Retinal pigment epithelial cell (primary cell): ENCODE data around the gene KCTD13.
"Not testable (repeated sequence)": the region's sequence is repeated elsewhere in the genome, so short reads cannot be mapped to it uniquely, and the experiment has no call there.

Experiments used
- DNase-seq: peaks from one replicate; pipeline ENCODE4 v3.0.0-alpha.2; 2010; ENCODE audit warnings: low read depth
- H3K4me3 ChIP-seq: 2 replicates; pipeline ENCODE4 v1.5.1; 2011; ENCODE audit warnings: mild to moderate bottlenecking, low read length, control low read depth, moderate library complexity
- TF ChIP-seq, protein P1 (sequence below): conservative IDR thresholded peaks from 2 replicates; pipeline ENCODE4 v1.5.1; 2011; ENCODE audit warnings: low read depth, low read length, control low read depth, inconsistent platforms

KCTD13 gene

DNA sequence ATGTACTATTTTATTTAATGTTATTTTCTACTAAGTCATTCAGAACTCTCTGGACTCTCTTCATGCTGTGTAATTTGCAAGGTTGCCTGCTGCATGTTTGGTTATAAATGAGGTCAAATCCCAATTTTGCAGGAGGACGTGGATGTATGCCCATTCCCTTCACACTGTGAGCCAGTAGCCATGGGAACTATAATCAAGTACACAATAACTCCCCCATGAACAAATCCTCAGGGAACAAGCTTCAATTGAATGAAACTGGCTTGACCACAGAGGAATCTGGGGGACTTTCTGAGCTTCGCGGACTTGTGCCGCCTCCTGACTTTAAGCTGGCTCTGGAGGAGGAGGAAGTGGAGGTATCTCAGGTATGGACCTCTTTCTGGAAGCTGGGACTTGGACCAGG is 14.6 kb upstream of the KCTD13 start:
- H3K4me3 ChIP-seq = no peak overlapping the region
- TF ChIP-seq, protein P1, sequence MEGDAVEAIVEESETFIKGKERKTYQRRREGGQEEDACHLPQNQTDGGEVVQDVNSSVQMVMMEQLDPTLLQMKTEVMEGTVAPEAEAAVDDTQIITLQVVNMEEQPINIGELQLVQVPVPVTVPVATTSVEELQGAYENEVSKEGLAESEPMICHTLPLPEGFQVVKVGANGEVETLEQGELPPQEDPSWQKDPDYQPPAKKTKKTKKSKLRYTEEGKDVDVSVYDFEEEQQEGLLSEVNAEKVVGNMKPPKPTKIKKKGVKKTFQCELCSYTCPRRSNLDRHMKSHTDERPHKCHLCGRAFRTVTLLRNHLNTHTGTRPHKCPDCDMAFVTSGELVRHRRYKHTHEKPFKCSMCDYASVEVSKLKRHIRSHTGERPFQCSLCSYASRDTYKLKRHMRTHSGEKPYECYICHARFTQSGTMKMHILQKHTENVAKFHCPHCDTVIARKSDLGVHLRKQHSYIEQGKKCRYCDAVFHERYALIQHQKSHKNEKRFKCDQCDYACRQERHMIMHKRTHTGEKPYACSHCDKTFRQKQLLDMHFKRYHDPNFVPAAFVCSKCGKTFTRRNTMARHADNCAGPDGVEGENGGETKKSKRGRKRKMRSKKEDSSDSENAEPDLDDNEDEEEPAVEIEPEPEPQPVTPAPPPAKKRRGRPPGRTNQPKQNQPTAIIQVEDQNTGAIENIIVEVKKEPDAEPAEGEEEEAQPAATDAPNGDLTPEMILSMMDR = no peak
- no peak for DNase-seq

DNA sequence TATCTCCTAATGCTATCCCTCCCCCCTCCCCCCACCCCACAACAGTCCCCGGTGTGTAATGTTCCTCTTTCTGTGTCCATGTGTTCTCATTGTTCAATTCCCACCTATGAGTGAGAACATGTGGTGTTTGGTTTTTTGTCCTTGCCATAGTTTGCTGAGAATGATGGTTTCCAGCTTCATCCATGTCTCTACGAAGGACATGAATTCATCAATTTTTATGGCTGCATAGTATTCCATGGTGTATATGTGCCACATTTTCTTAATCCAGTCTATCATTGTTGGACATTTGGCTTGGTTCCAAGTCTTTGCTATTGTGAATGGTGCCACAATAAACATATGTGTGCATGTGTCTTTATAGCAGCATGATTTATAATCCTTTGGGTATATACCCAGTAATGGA is 5.7 kb upstream of the KCTD13 start:
- DNase-seq, H3K4me3 ChIP-seq: not testable (repeated sequence)

DNA sequence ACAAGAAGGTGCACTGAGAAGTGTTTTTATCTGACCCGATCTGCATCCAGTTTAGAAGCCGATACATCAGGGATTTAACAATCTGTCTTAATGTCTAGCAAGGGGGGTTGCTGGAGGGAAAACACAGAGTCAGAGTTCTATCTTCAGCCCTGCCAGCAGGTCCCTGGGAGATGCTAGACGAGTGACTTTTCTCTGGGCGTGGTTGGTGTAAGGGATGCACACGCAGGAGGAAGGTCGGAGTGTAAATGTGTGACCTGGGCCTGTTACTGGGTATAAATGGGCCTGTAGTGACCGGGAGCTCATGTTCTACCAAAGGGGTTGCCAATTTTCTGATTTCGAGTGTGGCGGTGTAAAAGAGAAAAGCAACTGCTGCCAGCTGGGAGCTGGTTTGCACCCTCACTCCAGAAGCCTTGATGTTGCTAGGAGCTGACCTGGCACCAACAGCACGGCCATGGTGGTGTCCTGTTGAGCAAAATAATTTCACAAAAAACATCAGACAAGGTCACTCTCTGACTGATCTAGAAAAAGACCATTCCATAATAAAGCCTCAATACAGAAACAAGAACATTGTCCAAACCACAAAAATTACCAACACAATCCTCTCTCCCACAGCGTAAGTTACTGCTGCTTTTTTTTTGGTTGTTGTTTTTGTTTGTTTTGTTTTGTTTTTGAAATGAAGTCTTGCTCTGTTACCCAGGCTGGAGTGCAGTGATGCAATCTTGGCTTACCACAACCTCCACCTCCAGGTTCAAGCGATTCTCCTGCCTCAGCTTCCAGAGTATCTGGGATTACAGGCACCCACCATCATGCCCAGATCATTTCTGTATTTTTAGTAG is 1.3 kb upstream of the KCTD13 start:
- no peak for DNase-seq
- peak overlapping the region; percentile 83 for H3K4me3 ChIP-seq
- TF ChIP-seq, protein P1 = no peak

DNA sequence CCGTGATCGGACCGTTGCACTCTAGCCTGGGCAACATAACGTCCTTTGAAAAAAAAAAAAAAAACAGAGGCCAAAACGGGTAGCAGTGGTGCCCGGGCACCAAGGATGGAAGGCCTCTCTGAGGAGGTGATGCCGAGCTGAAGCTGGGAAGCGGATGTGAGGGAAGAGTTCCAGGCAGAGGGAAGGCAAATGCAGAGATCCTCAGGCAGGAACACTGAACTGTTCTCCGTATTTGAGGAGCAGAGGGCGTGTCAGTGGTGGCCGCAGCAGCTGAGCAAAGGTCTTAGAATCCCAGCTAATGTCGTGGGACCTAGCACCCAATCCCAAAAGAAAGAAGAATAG is 656 bp upstream of the KCTD13 start:
- peak overlapping the region; percentile 83 for H3K4me3 ChIP-seq
- DNase-seq = no peak
- TF ChIP-seq, protein P1 = no peak

DNA sequence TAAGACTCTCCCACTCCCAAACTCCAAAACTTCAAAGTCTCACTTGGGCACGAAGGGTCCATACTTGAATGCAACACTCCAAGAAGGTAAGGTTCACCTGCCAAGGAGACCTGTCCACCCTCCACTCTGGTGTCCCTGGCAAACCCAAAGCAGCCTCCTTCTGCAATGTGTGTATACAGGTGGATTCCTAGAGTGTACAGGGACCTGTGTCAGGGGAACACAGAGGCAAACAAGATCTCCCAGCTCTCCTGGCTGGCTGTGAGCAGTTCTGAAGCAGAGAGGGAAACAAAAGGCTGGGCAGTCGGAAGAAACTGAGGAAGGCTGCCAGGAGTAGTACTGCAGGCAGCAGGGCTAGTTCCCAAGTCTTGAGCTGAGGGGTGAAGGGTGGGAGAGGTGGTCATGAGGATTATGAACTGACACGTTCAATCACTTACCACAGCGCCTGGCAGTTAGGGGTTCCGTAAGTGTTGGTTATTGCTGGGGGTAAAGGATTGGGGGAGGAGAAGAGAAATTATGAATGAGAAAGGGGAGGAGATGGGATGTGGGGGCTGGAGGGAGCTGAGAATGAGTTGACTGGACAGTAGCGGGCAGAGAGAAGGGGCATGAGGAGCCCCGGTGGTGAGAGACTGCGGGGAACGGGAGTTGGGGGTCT is 795 bp downstream of the KCTD13 start:
- no peak for DNase-seq
- TF ChIP-seq, protein P1 = no peak
- H3K4me3 ChIP-seq = peak overlapping the region; percentile 83

DNA sequence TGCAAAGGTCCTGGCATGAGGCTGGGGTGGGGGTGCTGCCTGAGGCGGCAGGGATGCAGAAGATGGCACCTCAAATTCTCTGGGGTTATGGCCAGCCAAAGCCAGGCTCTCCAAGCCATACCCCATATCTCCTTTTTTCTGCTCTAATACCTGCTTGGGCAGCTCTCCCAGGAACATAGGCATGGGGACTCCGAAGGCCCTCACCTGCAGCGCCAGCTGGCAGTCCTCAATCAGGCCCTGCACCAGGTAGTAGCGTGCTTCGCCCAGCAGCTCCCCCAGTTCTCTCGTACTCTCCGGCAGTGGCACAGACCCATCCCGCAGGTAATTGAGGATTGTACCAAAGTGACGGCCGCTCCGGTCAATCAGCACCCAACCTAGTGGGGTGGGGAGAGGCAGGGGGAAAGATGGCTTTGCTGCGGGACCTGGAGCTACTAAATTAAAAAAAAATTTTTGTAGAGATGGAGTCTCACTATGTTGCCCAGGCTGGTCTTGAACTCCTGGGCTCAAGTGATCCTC is 3.0 kb downstream of the KCTD13 start:
- TF ChIP-seq, protein P1 = no peak
- no peak for DNase-seq
- H3K4me3 ChIP-seq = no peak overlapping the region

DNA sequence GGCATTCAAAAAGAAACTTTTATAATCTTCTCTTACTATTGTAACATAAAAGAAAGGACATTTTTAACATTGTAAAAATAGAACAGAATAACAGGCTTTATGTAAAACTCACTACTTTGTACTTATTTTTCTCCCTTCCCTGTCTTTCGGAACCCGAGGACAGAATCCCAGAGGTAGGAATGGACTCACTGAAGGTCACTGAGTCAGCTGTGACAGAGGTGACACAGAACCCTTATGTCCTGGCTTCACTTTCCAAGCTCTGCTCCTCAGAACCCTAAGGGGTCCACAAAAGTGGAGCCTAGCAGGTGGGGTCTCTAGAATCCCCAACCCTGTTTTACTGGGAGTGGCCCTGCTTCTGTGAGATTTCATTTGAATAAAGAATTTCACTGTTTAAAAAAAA is 3.7 kb downstream of the KCTD13 start:
- TF ChIP-seq, protein P1 = no peak
- no peak overlapping the region for H3K4me3 ChIP-seq
- no peak for DNase-seq
